Panc1 (cell line): ENCODE results near the gene GRAMD1A. TPM values are rescaled to one million over a fixed set of nuclear protein-coding genes. Genes with fewer than 3 reads are reported as not detected.
"Not testable (repeated sequence)": the region's sequence is repeated elsewhere in the genome, so short reads cannot be mapped to it uniquely, and the experiment has no call there.

Source experiments
- ATAC-seq: fragments of 200-7000 bp; cut with Tn5 transposase; 2 replicates; pipeline ENCODE4 v1.9.1; 2020; ENCODE audit warnings: mild to moderate bottlenecking, moderate library complexity
- BruUV-seq: library from RNA; stranded (reverse); fragments of 400-500 nt; replicated peaks from 2 replicates; lab custom pipeline; 2021; lab: Mats Ljungman, UMichigan
- CTCF ChIA-PET: fragments of 300-600 bp; sonication (Branson Sonifier 250); formaldehyde crosslinking; loops from one replicate; lab custom pipeline; 2022; ENCODE audit warnings: antibody characterized with exemption; lab: Charles Lee
- POLR2A ChIA-PET: fragments of 300-600 bp; sonication (Branson Sonifier 250); formaldehyde crosslinking; loops from one replicate; lab custom pipeline; 2022; ENCODE audit warnings: antibody characterized with exemption; lab: Charles Lee
- DNase-seq: peaks from one replicate; pipeline ENCODE4 v3.0.0-alpha.2; 2010; ENCODE audit warnings: low read depth, low spot score
- H3K27ac ChIP-seq: 2 replicates; pipeline ENCODE4 v1.5.1; 2011; ENCODE audit warnings: mild to moderate bottlenecking, low read length, inconsistent platforms
- H3K27me3 ChIP-seq: fragments of 200-500 bp; sonication (Bioruptor generic); 2 replicates; pipeline ENCODE4 v1.6.0; 2014; ENCODE audit warnings: low read length, inconsistent platforms; ENCODE audit not compliant: control insufficient read depth, insufficient read depth
- H3K36me3 ChIP-seq: fragments of 200-500 bp; sonication (Bioruptor generic); 2 replicates; pipeline ENCODE4 v1.5.1; 2014; ENCODE audit warnings: inconsistent platforms, mild to moderate bottlenecking, low read length, moderate library complexity; ENCODE audit not compliant: control insufficient read depth, insufficient read depth
- H3K4me1 ChIP-seq: 2 replicates; pipeline ENCODE4 v1.5.1; 2011; ENCODE audit warnings: inconsistent platforms, mild to moderate bottlenecking, low read length, moderate library complexity; ENCODE audit not compliant: control insufficient read depth, insufficient read depth
- H3K4me3 ChIP-seq, 2 experiments: 2 replicates each; pipeline ENCODE4 v1.5.1; 2011 to 2012; ENCODE audit warnings: low read depth in 2 of 2, low read length in 2 of 2, mild to moderate bottlenecking in 2 of 2, inconsistent platforms in 1 of 2, moderate library complexity in 1 of 2
- H3K9me3 ChIP-seq: fragments of 200-500 bp; sonication (Bioruptor generic); 2 replicates; pipeline ENCODE4 v1.5.1; 2014; ENCODE audit warnings: low read depth, mild to moderate bottlenecking, inconsistent platforms, low read length, moderate library complexity; ENCODE audit not compliant: control insufficient read depth, insufficient read depth
- CTCF ChIP-seq: fragments of 450-650 bp; IDR thresholded peaks from 2 replicates; pipeline ENCODE4 v1.5.1; 2017; ENCODE audit warnings: mild to moderate bottlenecking
- POLR2AphosphoS5 ChIP-seq: IDR thresholded peaks from 2 replicates; pipeline ENCODE4 v1.6.1; 2012; ENCODE audit warnings: mild to moderate bottlenecking, low read depth, low read length, moderate library complexity
- REST ChIP-seq, 2 experiments: IDR thresholded peaks; 2 replicates each; pipeline ENCODE4 v1.6.1; 2011 to 2012; ENCODE audit warnings: low read depth in 2 of 2, control low read depth in 1 of 2, low read length in 1 of 2, mild to moderate bottlenecking in 1 of 2, moderate library complexity in 1 of 2; ENCODE audit not compliant: insufficient read depth in 1 of 2
- SIN3A ChIP-seq: IDR thresholded peaks from 2 replicates; pipeline ENCODE4 v1.6.1; 2012; ENCODE audit warnings: low read depth, mild to moderate bottlenecking, low read length, moderate library complexity, borderline replicate concordance; ENCODE audit not compliant: insufficient read depth
- TCF7L2 ChIP-seq: IDR thresholded peaks from 2 replicates; pipeline ENCODE4 v1.6.1; 2011; ENCODE audit warnings: mild to moderate bottlenecking, low read depth, low read length, inconsistent platforms
- in situ Hi-C: cut with HindIII; loops from 2 replicates; pipeline ENCODE4 v1.10.0; 2016; ENCODE audit warnings: low sequenced_read_pairs, low pct_unique_long_range_greater_than_20kb
- intact Hi-C: fragments of 100-400 bp; cut with micrococcal nuclease; formaldehyde crosslinking; loops from one replicate; pipeline ENCODE4 v1.10.0; 2022; ENCODE audit not compliant: unreplicated experiment
- total RNA-seq: library from RNA; stranded (reverse); gene quantifications from one replicate; pipeline ENCODE4 v1.2.1, GENCODE V29; 2021; ENCODE audit not compliant: unreplicated experiment

The GRAMD1A gene
- total RNA-seq, 1 experiment from 2014 or later = 69.9 TPM

GRCh38 chr19:35013820-35014754, 14.0 kb downstream of the GRAMD1A start:
- TF ChIP-seq TCF7L2 (no peak), REST (IDR thresholded peaks at IDR 0.05; ENCODE audit: insufficient read depth in 1 of 2, low read depth in 2 of 2, low read length in 1 of 2) (no peak), CTCF (no peak), POLR2AphosphoS5 (no peak), SIN3A (no peak)
- Histone ChIP-seq H3K27me3 (no peaks in the 10 kb centered on the region), H3K4me3 (no peak overlapping the region), H3K4me1 (no peaks in the 10 kb centered on the region), H3K9me3 (no peaks in the 10 kb centered on the region), H3K27ac (no peak overlapping the region), H3K36me3 (no peaks in the 10 kb centered on the region)
- ChIA-PET POLR2A (no interaction called here), CTCF (no interaction called here)
- ATAC-seq (no peak), DNase-seq (no peak)
- intact Hi-C loops = loop anchor here (5.0 kb wide), 1 partner anchor 42 kb away; no protein-coding TSS in a partner anchor
- in situ Hi-C loops = no loop called here
- BruUV-seq = no TSS peak

GRCh38 chr19:35014774-35015173, 14.7 kb downstream of the GRAMD1A start:
- BruUV-seq, DNase-seq, ATAC-seq, CTCF ChIA-PET, H3K27ac ChIP-seq, H3K4me3 ChIP-seq, POLR2A ChIA-PET, H3K9me3 ChIP-seq, H3K36me3 ChIP-seq, in situ Hi-C loops, H3K4me1 ChIP-seq, H3K27me3 ChIP-seq: not testable (repeated sequence)
- intact Hi-C loops = loop anchor here (5.0 kb wide), 1 partner anchor 42 kb away; no protein-coding TSS in a partner anchor
